B cell (primary cell): ENCODE data around the gene PLCXD3. TPM values are rescaled to one million over a fixed set of nuclear protein-coding genes. Genes with fewer than 3 reads are reported as not detected.

Source experiments
- ATAC-seq: fragments of 200-7000 bp; cut with Tn5 transposase; one replicate; pipeline ENCODE4 v1.10.0; 2021; ENCODE audit warnings: low read depth, mild to moderate bottlenecking, moderate number of reproducible peaks, moderate library complexity
- CTCF ChIA-PET: fragments of 350-600 bp; sonication (Branson Sonifier 250); formaldehyde crosslinking; loops from one replicate; lab custom pipeline; 2021; ENCODE audit warnings: antibody characterized with exemption, inconsistent platforms; lab: Charles Lee
- POLR2A ChIA-PET: fragments of 350-600 bp; sonication (Branson Sonifier 250); formaldehyde crosslinking; loops from one replicate; lab custom pipeline; 2021; ENCODE audit warnings: antibody characterized with exemption; lab: Charles Lee
- DNase-seq: peaks from one replicate; pipeline ENCODE4 v3.0.0; 2013
- H2AFZ ChIP-seq: 2 replicates; pipeline ENCODE4 v1.6.1; 2012; ENCODE audit warnings: mild to moderate bottlenecking, low read depth, low read length; ENCODE audit not compliant: insufficient read depth, poor library complexity, severe bottlenecking
- H3K27ac ChIP-seq, 2 donors: 1 replicate in 1 of 2; 2 replicates in 1 of 2; pipeline ENCODE4 v1.5.1; 2012 to 2013; ENCODE audit warnings: low read length in 2 of 2, mild to moderate bottlenecking in 2 of 2, moderate library complexity in 1 of 2
- H3K27me3 ChIP-seq, 4 experiments: fragments of 200-600 bp in 1 of 4; sonication (generic) in 1 of 4; replicated peaks in 1 of 4; 1 replicate in 2 of 4; 2 replicates in 2 of 4; pipeline versions ENCODE4 v1.6.1 to v1.7.0; 2013 to 2016; ENCODE audit warnings: low read length in 3 of 4, mild to moderate bottlenecking in 2 of 4, mixed read lengths in 1 of 4, moderate library complexity in 1 of 4; ENCODE audit not compliant: insufficient read depth in 4 of 4, control insufficient read depth in 3 of 4; ENCODE audit errors: control extremely low read depth in 1 of 4
- H3K36me3 ChIP-seq, 2 experiments: replicated peaks in 1 of 2; 1 replicate in 1 of 2; 2 replicates in 1 of 2; pipeline versions ENCODE4 v1.6.1 to v1.7.1; 2013; ENCODE audit warnings: low read length in 1 of 2; ENCODE audit not compliant: insufficient read depth in 2 of 2, control insufficient read depth in 1 of 2; ENCODE audit errors: control extremely low read depth in 1 of 2, extremely low read depth in 1 of 2
- H3K4me1 ChIP-seq, 2 donors: fragments of 200-600 bp in 1 of 2; sonication (generic) in 1 of 2; 1 replicate in 1 of 2; 2 replicates in 1 of 2; pipeline versions ENCODE4 v1.5.1 to v1.6.1; 2013 to 2017; ENCODE audit warnings: low read length in 2 of 2; ENCODE audit not compliant: control insufficient read depth in 2 of 2, insufficient read depth in 2 of 2
- H3K4me2 ChIP-seq: replicated peaks from 2 replicates; pipeline ENCODE3; 2012; ENCODE audit warnings: mild to moderate bottlenecking, low read depth, low read length; ENCODE audit not compliant: poor library complexity, severe bottlenecking
- H3K4me3 ChIP-seq, 5 experiments: fragments of 200-600 bp in 1 of 5; sonication (generic) in 1 of 5; 1 replicate in 3 of 5; 2 replicates in 2 of 5; pipeline versions ENCODE4 v1.5.1 to v1.7.0; 2011 to 2016; ENCODE audit warnings: low read length in 4 of 5, mild to moderate bottlenecking in 4 of 5, low read depth in 2 of 5, control low read depth in 1 of 5, moderate library complexity in 1 of 5; ENCODE audit not compliant: insufficient read depth in 1 of 5; ENCODE audit errors: control extremely low read depth in 1 of 5, extremely low read depth in 1 of 5
- H3K79me2 ChIP-seq: fragments of 200-600 bp; sonication (generic); one replicate; pipeline ENCODE4 v1.6.0; 2016; ENCODE audit warnings: low read length; ENCODE audit not compliant: control insufficient read depth, insufficient read depth
- H3K9ac ChIP-seq: fragments of 200-600 bp; sonication (generic); 2 replicates; pipeline ENCODE4 v1.6.1; 2017; ENCODE audit warnings: mild to moderate bottlenecking, low read length, moderate library complexity
- H3K9me3 ChIP-seq, 3 donors: one replicate each; pipeline versions ENCODE4 v1.6.1 to v1.7.1; 2013; ENCODE audit warnings: low read length in 2 of 3; ENCODE audit not compliant: control insufficient read depth in 2 of 3, insufficient read depth in 1 of 3; ENCODE audit errors: control extremely low read depth in 1 of 3
- H4K20me1 ChIP-seq: 2 replicates; pipeline ENCODE4 v1.6.0; 2012; ENCODE audit warnings: mild to moderate bottlenecking, low read length; ENCODE audit not compliant: insufficient read depth, control insufficient read depth, poor library complexity, severe bottlenecking
- H3K27ac Mint-ChIP-seq: one replicate; pipeline ENCODE4 v1.8.0; 2021; ENCODE audit warnings: mixed read lengths
- H3K27me3 Mint-ChIP-seq: one replicate; pipeline ENCODE4 v1.8.0; 2021; ENCODE audit warnings: mixed read lengths
- H3K4me1 Mint-ChIP-seq: one replicate; pipeline ENCODE4 v1.8.0; 2021; ENCODE audit warnings: mixed read lengths
- H3K4me3 Mint-ChIP-seq: one replicate; pipeline ENCODE4 v1.8.0; 2021; ENCODE audit warnings: mixed read lengths
- H3K9me3 Mint-ChIP-seq: one replicate; pipeline ENCODE4 v1.8.0; 2022; ENCODE audit warnings: mixed read lengths; ENCODE audit not compliant: insufficient read depth
- CTCF ChIP-seq: fragments of 200-600 bp; IDR thresholded peaks from one replicate; pipeline ENCODE4 v1.8.0; 2022; ENCODE audit warnings: antibody characterized with exemption, mild to moderate bottlenecking
- EZH2 ChIP-seq: IDR thresholded peaks from 2 replicates; pipeline ENCODE4 v1.6.1; 2012; ENCODE audit warnings: borderline replicate concordance, low read depth, mild to moderate bottlenecking, moderate library complexity, low read length; ENCODE audit not compliant: insufficient read depth, poor library complexity, severe bottlenecking
- WGBS: methylation state at CpG from one replicate; pipeline ENCODE4 v1.1.5; 2013; ENCODE audit warnings: missing lambda C conversion rate; ENCODE audit not compliant: insufficient coverage; 5-methylcytosine and 5-hydroxymethylcytosine counted together
- intact Hi-C: fragments of 100-400 bp; cut with micrococcal nuclease; formaldehyde crosslinking; loops from one replicate; pipeline ENCODE4 v1.10.0; 2022
- polyA plus RNA-seq: library from polyadenylated mRNA; depleted of rRNA; stranded (reverse); fragments of >200 nt; gene quantifications from 2 replicates; pipeline ENCODE4 v1.2.3, GENCODE V29; 2012
- total RNA-seq, 2 donors: library from RNA; stranded (reverse); fragments of 120-200 nt in 1 of 2; gene quantifications; 1 replicate in 1 of 2; 2 replicates in 1 of 2; pipeline versions ENCODE4 v1.2.3 to v1.2.4, GENCODE V29; 2013 to 2022

PLCXD3 gene
- total and polyA plus RNA-seq, 2 donors (not counting 1 experiment from before 2014, with no cell fraction given), result not detected

- Mint-ChIP-seq H3K27ac (no peak overlapping the region), H3K4me3 (no peak overlapping the region), H3K27me3 (no peaks in the 10 kb centered on the region), H3K4me1 (no peaks in the 10 kb centered on the region), H3K9me3 (no peaks in the 10 kb centered on the region)
- Histone ChIP-seq H3K9ac (no peak overlapping the region), H3K36me3 (no peaks in the 10 kb centered on the region), H3K79me2 (no peaks in the 10 kb centered on the region), H4K20me1 (no peaks in the 10 kb centered on the region), H3K27me3 (no peaks in the 10 kb centered on the region), H3K4me2 (no peak overlapping the region), H3K4me1 (no peaks in the 10 kb centered on the region), H3K4me3 (no peak overlapping the region), H2AFZ (no peak overlapping the region), H3K27ac (no peak overlapping the region), H3K9me3 (peaks cover 0 to 3% (median 0%) of the 10 kb centered on the region in 3 donors)
- ChIA-PET POLR2A (no interaction called here), CTCF (interaction anchor here (0.6 kb wide), 1 partner anchor 63 kb away, joined by 3 read pairs; no protein-coding TSS in a partner anchor)
- no peak for TF ChIP-seq EZH2
- TF ChIP-seq CTCF, result no peak
- 50% methylated on average over 1 of the region's 1 CpG for WGBS
- DNase-seq, result no peak
- intact Hi-C loops, result no loop called here
- ATAC-seq, result no peak
These were observed 97.3 kb downstream of the PLCXD3 start for GRCh38 chr5:41413074-41413473.

- no peaks in the 10 kb centered on the region for H3K9me3 Mint-ChIP-seq
- Histone ChIP-seq H3K9ac (no peak overlapping the region), H2AFZ (no peak overlapping the region), H4K20me1 (no peaks in the 10 kb centered on the region), H3K79me2 (no peaks in the 10 kb centered on the region), H3K4me3 (no peak overlapping the region), H3K9me3 (peaks cover 0 to 3% (median 0%) of the 10 kb centered on the region in 3 donors), H3K4me1 (no peaks in the 10 kb centered on the region), H3K4me2 (no peak overlapping the region), H3K36me3 (no peaks in the 10 kb centered on the region), H3K27ac (no peak overlapping the region), H3K27me3 (no peaks in the 10 kb centered on the region)
- H3K4me3 Mint-ChIP-seq, result no peak overlapping the region
- no peaks in the 10 kb centered on the region for H3K27me3 Mint-ChIP-seq
- intact Hi-C loops, result no loop called here
- POLR2A ChIA-PET, result no interaction called here
- H3K27ac Mint-ChIP-seq, result no peak overlapping the region
- TF ChIP-seq CTCF (no peak), EZH2 (no peak)
- no peaks in the 10 kb centered on the region for H3K4me1 Mint-ChIP-seq
- CTCF ChIA-PET, result no interaction called here
- WGBS, result 100% methylated on average over 1 of the region's 2 CpGs
- no peak for DNase-seq
- ATAC-seq, result no peak
These were observed 97.9 kb downstream of the PLCXD3 start for GRCh38 chr5:41412496-41412895.
